ENCODE results near the gene RAB30. TPM values are rescaled to one million over a fixed set of nuclear protein-coding genes. Genes with fewer than 3 reads are reported as not detected.

Gene RAB30
- total RNA-seq, 1 donor from 2014 or later = 24.7 TPM

GRCh38 chr11:83037877-83038276 lies 33.8 kb downstream of the RAB30 start:
- H3K9me3 ChIP-seq (replicated peaks) = no peaks in the 10 kb centered on the region
- TF ChIP-seq CTCF (IDR thresholded peaks at IDR 0.05; ENCODE audit: borderline replicate concordance) = no peak
- H3K4me1 ChIP-seq = peaks cover 66% of the 10 kb centered on the region
- H3K27me3 ChIP-seq (ENCODE audit: low read depth) = no peaks in the 10 kb centered on the region
- no peak overlapping the region for H3K27ac ChIP-seq (replicated peaks)
- intact Hi-C loops (cut with micrococcal nuclease) = no loop called here
- no peak overlapping the region for H3K4me3 ChIP-seq
- DNase-seq = no peak
- no peaks in the 10 kb centered on the region for H3K36me3 ChIP-seq

- intact Hi-C loops (cut with micrococcal nuclease) = no loop called here
- Histone ChIP-seq H3K4me1 (peaks cover 72% of the 10 kb centered on the region), H3K4me3 (no peak overlapping the region), H3K36me3 (no peaks in the 10 kb centered on the region), H3K27ac (replicated peaks) (peak overlapping the region; percentile 90), H3K9me3 (replicated peaks) (no peaks in the 10 kb centered on the region), H3K27me3 (ENCODE audit: low read depth) (no peaks in the 10 kb centered on the region)
- DNase-seq = no peak
- TF ChIP-seq CTCF (IDR thresholded peaks at IDR 0.05; ENCODE audit: borderline replicate concordance) = no peak
Measured at GRCh38 chr11:83036701-83037100, 35.0 kb downstream of the RAB30 start.

- peak overlapping the region; percentile 60 for H3K4me3 ChIP-seq
- no peaks in the 10 kb centered on the region for H3K27me3 ChIP-seq (ENCODE audit: low read depth)
- peaks cover 73% of the 10 kb centered on the region for H3K4me1 ChIP-seq
- TF ChIP-seq CTCF (IDR thresholded peaks at IDR 0.05; ENCODE audit: borderline replicate concordance) = no peak
- peak overlapping the region; percentile 90 for H3K27ac ChIP-seq (replicated peaks)
- no peaks in the 10 kb centered on the region for H3K36me3 ChIP-seq
- no peaks in the 10 kb centered on the region for H3K9me3 ChIP-seq (replicated peaks)
- intact Hi-C loops (cut with micrococcal nuclease) = no loop called here
- DNase-seq = no peak
Measured at GRCh38 chr11:83035070-83035854, 36.4 kb downstream of the RAB30 start.

- Histone ChIP-seq H3K9me3 (replicated peaks) (no peaks in the 10 kb centered on the region), H3K27ac (replicated peaks) (peak overlapping the region; percentile 90), H3K36me3 (no peaks in the 10 kb centered on the region), H3K4me3 (peak overlapping the region; percentile 60), H3K27me3 (ENCODE audit: low read depth) (no peaks in the 10 kb centered on the region), H3K4me1 (peaks cover 73% of the 10 kb centered on the region)
- no peak for TF ChIP-seq CTCF (IDR thresholded peaks at IDR 0.05; ENCODE audit: borderline replicate concordance)
- no peak for DNase-seq
- intact Hi-C loops (cut with micrococcal nuclease) = no loop called here
Measured at GRCh38 chr11:83034673-83035014, 37.1 kb downstream of the RAB30 start.

- no peak for TF ChIP-seq CTCF (IDR thresholded peaks at IDR 0.05; ENCODE audit: borderline replicate concordance)
- Histone ChIP-seq H3K9me3 (replicated peaks) (no peaks in the 10 kb centered on the region), H3K4me1 (peaks cover 73% of the 10 kb centered on the region), H3K36me3 (no peaks in the 10 kb centered on the region), H3K27me3 (ENCODE audit: low read depth) (no peaks in the 10 kb centered on the region), H3K27ac (replicated peaks) (peak overlapping the region; percentile 90), H3K4me3 (peak overlapping the region; percentile 60)
- DNase-seq = peak; percentile 38
- intact Hi-C loops (cut with micrococcal nuclease) = no loop called here
Measured at GRCh38 chr11:83033972-83034672, 37.6 kb downstream of the RAB30 start.

Data from left ventricle myocardium inferior (tissue), 1 donor.